EH (cell line): ENCODE results near the gene TNS1.

Experiments used
- DNase-seq: peaks from one replicate; pipeline ENCODE4 v3.0.0-alpha.2; 2015; ENCODE audit warnings: low read depth

Gene TNS1

DNA sequence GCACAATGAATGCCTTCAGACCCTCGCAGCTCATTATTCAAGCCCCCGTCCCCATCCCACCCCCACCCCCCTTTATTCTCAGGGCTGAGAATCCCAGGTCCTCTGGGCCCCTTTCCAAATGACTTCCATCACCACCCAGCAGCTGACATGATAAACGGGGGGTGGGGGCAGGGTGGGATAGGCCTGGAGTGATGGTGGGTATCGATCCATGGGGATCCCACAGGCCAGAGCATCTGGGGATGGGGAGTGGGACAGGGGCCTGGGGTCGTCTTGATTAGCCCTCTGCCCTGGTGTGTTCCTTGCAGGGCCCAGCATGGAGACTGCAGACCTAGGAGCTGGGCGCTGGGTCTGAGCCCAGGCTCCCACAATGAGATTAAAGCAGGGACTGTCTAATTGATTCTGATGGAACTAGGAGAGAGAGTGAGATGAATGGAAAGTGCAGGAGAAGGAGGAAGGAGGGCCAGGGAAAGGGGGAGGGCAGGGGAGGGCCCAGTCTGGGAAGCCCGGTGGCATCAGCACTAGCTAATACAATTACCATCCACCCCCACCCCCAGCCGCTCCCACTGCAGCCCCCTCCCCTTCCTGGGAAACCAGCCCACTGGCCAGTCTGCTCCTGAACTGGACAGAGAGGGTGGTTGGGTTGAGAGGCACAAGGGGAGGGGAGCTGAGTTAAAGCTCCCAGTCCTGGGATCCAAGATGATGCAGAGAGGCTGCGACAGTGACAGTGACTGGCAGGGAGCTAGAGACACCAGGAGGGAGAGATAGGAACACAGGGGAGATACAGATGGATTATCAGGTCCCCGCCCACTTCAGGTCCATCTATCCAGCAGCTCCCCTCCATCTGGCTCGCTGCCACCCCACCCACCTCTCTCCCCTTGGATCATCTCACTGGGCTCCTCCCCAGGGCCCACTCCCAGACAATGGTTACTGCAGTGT, 13.1 kb upstream of the TNS1 start:
- DNase-seq = no peak

DNA sequence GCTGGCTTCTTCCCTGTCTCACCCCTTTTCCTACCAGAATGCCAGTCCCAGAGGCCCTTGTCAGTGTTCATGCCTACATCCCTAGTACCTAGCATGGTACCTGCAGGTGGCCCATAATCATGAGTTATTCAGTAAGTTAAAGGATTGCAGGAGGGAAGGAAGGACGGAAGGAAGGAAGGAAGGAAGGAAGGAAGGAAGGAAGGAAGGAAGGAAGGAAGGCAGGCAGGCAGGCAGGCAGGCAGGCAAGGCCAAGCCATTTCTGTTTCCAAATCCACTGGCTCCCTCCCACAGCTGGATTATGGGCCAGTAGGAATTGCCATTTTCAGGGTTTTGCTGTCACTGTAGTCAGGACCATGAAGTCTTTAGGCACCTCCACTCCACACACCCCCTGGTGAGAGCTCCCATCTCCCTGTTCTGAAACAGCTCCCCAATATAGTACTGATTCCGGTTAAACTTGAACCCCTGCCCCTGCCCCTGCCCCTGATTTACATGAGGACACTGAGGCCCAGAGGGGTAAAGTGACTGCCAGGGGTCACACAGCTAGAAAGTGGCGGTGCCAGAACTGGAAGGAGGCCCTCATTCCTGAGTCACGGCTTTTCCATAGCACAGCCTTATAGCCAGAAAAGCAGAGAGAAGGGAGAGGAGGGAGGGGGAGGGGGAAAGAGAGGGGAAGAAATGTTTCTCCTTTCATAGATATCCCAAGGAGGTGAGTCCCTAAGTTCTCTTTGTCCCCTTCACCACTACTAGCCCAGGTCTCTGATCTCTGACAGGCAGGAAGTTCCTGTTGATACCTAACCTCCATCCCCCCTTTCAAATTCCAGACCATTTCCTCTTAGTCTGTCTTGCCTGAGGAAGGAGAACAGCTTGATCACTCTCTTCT, 12.2 kb upstream of the TNS1 start:
- DNase-seq = no peak

DNA sequence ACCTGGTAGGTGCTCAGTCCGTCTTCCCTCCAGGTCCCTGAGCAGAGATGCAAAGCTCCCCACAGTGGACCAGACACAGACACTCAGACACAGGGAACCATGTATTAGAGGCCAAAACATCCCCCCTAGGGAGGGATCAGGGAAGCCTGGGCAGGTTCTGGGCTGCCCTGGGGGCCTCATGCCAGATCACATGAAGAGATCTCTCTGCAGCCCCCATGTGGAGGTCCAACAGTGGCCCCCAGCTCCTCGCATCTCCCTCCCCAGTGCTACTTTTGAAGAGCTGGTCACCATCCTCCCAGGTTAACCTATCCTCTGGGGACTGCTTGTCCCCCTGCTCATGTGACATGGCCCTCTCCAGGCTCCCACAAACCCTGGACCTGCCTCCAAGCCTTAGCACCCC, 10.5 kb upstream of the TNS1 start:
- no peak for DNase-seq

DNA sequence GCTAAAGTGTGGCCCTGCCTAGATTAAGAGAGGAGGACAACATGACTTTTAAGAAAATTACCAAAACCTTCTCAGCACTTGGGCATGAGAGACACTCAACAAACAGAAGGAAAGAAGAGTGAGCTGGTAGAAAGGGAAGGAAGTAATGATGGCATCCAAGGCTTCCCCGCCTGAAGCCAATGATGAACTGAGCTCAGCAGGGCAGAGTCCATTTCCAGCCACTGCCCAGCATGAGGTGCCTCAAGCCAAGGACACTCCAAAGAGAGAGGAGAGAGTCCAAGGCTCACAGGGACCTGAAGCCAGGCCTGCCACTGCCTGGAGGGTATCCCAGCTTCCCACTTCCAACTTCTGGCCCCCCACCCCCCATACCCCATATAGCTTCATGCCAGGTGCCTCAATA, 9.5 kb upstream of the TNS1 start:
- no peak for DNase-seq

DNA sequence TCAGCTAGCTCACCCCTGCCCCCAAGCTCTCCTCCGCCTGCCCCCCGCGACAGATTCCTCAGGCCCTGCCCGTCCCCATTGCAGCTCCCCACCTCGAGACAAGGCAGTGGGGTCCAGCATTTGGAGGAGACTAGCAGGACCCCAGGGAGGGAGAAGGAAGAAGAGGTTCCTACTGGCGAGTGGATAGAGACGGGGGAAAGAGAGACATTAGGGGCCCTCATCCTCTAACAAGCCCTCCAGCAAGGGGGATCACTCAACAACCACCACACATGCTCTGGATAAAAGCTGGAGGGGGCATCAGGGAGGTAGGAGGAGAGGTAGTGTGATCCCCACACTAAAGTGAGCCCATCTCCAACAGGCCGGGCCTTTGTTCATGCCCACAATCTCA, 8.9 kb upstream of the TNS1 start:
- DNase-seq = no peak

DNA sequence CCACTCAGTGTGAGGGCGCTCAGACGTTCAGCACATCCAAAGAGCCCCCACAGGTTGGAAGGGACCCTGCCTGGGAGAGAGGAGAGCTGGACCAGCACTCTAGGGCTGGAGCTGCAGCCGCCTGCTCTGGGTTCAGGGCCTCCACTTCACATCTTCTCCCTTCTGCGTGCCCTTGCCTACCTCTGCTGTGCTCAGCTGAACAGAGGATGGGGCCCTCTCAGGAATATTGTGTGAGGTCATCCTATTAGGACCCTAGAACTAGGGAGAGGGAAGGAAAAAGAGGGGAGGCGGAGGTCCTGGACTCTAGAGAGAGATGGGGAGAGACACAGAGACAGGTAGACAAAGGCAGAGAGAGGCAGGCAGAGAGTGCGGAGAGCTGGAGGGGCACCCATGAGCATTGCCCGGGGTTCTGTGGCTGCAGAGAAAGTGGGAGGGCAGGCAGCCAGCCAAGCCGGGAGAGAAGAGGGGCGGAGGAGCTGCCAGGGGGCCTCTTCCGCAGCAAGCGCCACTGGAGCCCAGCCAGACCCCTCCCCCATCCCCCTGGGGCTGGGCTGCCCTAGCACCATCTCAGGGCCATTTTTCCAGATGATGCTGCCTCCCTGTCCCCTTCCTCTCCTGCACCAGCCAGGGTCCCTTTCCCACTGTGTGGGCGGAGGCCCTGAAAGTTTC, 8.3 kb upstream of the TNS1 start:
- no peak for DNase-seq

DNA sequence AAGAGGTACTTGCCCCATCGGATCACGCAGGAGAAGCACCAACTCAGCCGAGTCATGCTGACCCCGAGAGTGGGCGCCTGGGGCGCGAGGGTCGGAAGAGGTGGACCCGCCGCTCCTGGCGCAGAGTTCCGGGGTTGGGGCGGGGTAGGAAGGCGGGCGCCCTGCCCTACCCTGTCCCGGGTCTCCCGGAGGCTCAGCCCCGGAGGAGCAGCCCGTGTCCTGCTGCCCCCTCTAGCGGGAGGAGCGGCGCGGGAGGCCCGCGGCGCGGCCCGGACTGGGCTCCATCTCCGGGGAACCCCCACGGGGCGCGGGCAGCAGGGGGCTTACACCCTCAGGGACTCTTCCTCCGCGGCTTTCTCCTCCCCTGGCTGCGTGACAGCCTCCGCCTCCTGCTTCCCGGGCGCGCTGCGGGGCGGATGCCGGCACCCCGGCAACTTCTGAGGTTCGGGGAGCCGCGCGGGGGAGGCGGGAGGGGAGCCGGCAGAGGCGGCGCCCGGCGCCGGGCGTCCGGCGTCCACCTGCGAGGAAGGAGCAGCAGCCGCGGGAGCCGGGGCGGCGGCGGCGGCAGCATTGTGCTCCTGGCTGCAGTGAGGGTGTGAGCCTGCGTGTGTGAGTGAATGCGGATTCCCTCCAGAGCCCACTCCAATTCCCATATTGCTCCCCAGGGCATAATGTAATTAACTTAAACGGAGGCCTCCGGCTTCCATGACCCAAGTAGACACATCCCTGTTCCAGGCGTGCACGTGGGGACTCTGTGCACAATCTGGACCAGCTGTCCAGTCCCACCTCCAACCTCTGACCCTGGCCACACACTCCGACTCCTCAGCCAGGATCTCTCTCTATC, 7.6 kb upstream of the TNS1 start:
- DNase-seq = peak; percentile 71

DNA sequence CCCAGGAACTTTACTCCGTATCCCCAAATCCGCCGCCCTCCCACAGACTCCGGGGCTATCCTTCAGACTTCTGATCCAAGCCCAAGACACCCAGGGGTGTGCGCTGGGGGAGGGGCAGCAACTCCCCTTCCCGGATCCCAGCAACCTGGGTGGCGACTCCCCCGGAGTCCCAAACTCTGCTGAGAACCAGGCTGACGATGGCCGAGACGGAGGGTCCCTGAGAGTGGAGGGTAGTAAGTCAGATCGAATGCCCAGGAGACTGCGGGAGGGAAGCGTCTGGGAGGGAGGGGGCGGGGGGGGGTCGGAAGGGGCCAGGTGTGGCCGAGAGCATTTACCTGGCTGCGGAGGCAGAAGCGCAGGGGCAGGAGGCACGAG, 7.0 kb upstream of the TNS1 start:
- no peak for DNase-seq

DNA sequence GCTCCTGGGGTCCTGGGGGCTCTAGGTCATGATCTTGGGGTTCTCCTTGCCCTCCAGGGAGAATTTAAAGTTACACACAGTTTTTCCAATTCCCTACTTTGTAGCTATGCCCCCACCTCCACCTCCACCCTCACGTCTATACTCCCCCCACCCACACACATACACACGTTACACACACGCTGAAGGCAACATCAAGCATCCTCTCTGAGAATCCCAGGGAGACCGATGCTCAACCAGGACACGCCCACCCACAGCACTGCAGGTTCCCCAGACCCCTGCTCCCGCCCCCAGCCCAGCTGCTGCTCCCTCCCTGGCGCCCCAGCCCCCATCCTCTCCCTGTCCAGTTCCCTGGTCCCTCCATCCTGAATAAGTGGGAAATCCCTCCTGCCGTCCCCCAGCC, 6.4 kb upstream of the TNS1 start:
- no peak for DNase-seq

DNA sequence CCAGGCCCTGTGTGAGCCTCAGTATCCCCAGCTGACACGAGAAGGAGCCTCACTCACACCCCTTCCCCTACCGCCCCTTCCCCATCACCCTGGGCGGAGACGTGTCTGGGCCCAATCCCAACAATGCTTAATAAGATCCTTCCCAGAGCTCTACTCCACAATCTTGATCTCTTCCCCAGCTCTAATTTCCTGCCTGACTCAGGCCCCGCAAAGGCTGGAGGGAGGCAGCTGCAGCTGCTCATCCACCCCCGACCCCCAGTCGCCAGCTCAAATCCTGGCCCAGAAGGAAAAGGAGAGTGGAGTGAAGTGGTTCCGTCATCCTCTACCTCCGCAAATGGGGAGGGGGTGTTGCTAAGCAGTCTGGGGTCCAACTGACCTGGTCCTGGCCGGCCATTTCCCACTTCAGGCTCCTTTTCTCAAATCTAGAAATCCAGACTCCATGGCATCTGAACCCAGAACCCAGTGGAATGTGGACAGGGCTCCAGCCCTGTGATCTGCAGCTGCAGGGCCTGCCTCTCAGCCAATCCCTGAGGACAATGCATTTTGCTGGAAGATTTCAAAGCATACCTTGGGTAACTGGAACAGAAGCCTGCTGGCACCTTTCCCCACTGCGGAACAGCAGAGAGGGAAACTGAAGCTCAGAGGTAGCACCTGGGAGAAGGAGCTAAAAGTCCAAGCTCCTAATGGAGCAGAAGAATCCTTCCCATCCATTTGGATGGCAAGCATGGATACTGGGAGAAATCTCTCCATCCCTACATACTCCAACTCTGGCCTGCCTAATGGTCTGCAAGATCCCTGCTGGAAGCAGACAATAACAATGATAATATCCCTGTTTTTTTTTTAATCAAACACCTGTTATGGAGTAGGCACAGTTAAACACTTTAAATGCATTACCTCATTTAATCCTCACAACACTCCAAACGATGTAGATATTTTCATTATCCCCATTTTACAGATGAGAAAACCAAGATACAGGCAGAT, 5.6 kb upstream of the TNS1 start:
- DNase-seq = peak; percentile 74

DNA sequence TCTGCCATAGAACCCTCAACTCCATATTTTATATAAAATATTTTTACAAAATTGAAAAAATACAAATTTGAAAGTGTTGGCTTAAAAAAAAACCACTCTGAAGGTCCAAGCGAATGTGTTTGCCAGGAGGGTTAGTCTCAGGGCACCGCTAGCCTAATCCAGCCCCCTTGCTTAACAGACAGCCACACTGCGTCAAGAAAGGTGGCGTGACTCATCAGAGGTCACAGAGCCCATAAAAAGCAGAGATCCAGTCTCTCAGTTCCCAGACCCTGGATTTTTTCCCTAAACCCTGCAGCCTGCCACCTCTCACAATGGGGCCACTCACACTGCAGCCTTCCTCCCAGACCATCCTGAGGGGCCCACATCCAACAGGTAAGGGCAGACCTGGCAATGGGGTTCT, 3.9 kb upstream of the TNS1 start:
- peak; percentile 82 for DNase-seq

DNA sequence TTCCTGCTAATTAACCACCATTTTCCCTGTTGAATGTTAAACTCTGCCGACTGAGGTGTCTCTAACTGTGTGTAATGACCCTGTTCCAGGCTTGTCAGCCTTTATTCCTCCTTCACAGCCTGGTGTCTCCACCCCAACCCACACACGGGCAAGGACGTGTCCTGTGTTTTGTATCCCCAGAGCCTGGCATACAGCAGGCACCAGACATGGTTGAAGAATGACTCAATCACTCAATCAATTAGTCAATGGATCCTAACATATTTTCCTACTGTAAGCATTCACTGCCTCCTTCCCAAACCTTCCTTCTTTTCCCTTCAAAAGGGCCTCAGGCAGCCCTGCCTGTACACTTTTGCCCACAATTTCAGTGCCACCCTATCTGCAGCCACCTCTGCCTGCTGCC, 2.7 kb upstream of the TNS1 start:
- DNase-seq = peak; percentile 56

DNA sequence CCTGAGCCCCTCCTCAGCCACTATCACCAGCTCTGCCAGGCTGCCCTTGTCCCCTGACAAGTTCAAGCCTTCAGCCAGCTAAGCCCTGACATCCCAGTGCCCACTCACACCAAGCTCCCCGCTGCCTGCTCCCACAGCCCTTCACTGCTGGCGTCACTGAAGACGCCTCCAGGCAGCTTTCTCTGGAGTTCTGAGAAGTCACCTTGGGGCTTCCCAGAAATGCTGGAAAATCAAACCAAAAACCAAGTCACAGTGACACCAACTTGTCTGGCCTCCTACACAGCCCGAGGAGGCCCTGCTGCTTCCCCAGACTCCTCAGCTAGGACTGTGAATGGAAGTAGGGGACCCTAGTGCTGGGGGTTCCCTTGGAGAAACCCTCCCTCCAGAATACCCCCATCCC, 2.2 kb upstream of the TNS1 start:
- peak; percentile 60 for DNase-seq

DNA sequence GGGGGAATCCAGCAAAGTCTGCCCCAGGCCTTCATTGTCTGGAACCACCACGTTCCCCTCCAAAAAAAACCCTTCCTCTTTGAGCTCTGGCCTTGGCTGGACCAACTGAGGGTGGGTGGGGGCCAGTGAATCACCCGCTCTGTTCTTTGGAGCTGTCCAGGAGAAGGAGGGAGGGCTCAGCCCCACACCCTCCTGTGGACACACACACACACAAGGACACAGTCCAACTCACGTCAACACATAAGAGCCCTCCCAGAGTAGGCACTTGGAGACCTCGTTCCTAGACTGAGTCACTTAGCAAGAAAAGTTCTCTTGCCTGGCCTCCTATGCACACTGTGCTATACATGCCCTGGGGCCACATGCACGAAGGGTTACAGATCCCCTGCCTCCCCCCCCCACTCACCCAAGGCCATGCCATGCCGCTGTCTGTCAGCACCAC, 1.2 kb upstream of the TNS1 start:
- DNase-seq = peak; percentile 98

DNA sequence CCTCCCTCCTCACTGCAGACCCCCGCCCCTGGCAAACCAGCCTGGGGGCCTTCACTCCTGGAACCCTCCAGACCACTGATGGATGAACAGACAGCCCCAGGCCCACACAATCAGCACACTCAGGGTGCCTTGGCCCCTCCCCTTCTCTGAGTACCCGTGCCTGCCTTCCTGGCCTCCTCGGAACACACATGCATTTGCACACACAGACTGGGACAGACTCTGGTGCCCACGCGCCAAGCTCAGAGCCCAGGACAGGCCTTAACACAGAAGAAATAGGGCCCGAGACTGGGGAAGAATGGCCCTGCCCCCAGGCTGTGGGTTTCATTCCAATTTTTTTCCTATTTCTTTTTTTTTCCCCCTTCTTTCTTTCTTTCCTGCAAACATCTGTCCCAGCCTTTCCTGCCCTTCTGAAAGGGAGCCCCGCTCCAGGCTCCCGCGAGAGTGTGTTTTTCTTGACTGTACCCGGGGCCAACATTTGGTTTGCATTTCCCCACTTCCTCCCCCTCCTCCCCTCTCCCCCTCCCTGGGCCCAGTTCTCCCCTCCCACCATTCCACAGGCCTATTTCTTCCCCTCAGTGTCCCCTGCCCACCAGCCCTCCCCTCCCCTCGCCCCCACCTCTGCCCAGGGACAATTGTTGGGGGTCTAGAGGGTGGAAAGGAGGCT, 618 bp upstream of the TNS1 start:
- DNase-seq = peak; percentile 84

DNA sequence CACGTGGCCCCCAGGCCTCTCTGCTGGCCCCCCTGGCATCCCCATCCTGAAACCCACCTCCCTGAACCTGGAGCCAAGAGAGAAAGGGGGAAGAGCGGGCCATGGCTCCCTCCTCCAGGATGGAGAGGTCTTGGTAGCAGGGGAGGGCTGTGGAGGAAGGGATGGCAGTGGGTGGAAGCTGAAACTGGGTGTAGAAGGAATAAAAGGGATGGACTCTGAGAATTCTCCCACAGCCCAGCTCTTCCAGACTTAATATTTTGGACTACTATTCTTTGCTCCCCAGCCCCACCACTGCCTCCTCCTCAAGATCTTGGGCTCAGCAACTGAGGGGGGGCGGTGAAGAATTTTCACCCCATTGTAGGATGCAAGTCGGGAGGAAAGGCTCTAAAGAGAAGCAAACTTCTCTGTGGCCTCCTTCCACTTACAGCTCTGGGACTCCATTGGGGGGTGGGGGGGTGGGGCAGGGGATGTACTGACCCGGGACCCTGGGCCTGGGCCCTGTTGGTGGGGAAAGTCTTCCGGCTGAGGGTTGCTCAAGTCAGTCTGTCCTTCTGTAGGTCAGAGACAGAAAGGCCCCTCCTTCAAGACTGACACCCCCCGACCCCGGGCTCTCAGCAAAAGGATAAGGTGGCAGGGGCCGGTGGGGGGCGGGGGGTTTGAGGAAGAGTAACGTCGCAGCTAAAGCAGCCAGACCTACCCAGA, 501 bp downstream of the TNS1 start:
- no peak for DNase-seq

DNA sequence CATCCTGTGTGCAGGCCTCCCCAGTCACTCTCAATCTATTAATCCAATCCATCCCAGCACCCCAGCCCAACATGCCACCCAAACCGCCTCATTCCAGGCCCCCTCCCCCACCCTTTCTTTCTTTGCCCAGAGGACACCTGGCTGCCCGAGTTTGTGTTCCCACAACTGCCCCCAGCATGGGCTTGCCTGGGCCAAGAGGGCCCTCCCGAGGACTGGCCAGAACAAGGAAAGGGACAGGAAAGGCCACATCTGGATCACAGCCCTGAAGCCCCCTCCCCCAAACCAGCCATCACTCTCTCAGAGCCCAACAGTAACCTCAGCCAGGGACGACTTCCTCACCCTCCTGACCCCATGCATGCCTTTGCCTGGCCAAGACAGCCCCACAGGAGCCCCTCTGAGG, 1.2 kb downstream of the TNS1 start:
- DNase-seq = no peak

DNA sequence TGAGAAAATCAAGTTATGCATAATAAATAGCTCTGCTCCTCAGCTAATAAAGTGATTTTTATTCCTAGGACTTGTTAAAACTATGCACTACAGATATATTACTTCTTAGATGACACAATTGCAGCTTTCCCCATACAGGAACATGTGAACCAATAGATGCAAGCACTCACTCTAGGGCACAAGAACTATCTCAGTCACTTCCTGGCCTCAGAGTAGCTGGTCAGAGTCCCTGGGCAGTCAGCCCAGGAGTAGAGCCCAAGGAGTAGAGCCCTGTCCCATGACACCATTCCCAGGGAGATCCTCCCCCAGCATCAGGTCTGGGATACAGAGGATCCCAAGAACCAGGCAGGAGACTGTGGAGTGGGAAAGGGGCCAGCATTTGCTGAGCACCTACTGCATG, 2.7 kb downstream of the TNS1 start:
- DNase-seq = peak; percentile 90

DNA sequence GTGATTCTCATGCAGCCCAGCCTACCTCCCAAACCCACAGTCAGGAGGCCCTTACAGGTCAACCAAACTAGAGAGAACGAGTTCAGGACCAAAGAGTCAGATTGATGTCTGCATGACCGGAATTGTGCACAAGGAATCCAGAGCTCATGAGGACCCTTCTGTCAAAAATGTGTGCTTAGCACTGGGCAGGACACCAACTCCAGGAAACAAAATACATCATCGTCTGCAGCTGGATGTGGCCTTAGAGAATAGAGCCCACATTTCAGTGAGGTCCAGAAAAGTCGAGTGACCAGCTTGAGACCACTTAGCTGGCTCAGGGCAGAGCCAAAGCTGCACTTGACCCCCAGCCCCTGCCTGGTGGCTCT, 3.2 kb downstream of the TNS1 start:
- DNase-seq = no peak
